Hepatocyte (in vitro differentiated cells): ENCODE results near the gene PRKG1.

Experiments used
- EZH2 ChIP-seq: fragments of 200-600 bp; sonication (generic); IDR thresholded peaks from 2 replicates; pipeline ENCODE4 v1.6.1; 2016; ENCODE audit warnings: antibody characterized with exemption, mild to moderate bottlenecking, borderline replicate concordance
- EZH2phosphoT487 ChIP-seq: fragments of 200-600 bp; sonication (generic); IDR thresholded peaks from one replicate; pipeline ENCODE4 v1.6.1; 2018; ENCODE audit warnings: antibody characterized with exemption, mild to moderate bottlenecking, low read depth, moderate library complexity; ENCODE audit not compliant: unreplicated experiment, severe bottlenecking
- TF ChIP-seq, protein P1 (sequence below): fragments of 200-600 bp; sonication (generic); IDR thresholded peaks from 2 replicates; pipeline ENCODE4 v1.5.1; 2016; ENCODE audit warnings: antibody characterized with exemption, mild to moderate bottlenecking; ENCODE audit not compliant: poor library complexity

DNA sequence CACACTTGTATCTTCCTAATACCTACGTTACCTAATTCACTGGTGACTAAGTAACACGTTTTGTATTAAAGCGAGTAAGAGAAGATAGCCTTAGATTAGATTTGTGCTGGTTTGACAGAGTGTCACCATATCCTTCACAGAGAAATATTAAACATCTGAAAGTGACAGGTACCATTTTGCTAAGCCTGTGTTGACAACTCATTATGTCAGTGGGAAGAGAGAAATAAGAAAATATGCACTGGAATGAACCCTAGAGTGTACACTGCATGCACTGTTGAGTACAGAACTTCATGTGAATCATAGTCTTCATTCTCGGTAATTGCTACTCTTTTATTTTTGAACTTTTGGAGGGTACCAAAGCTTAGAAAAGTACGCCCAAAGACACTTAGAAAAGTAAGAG lies 10.9 kb downstream of the PRKG1 start:
- TF ChIP-seq, protein P1, sequence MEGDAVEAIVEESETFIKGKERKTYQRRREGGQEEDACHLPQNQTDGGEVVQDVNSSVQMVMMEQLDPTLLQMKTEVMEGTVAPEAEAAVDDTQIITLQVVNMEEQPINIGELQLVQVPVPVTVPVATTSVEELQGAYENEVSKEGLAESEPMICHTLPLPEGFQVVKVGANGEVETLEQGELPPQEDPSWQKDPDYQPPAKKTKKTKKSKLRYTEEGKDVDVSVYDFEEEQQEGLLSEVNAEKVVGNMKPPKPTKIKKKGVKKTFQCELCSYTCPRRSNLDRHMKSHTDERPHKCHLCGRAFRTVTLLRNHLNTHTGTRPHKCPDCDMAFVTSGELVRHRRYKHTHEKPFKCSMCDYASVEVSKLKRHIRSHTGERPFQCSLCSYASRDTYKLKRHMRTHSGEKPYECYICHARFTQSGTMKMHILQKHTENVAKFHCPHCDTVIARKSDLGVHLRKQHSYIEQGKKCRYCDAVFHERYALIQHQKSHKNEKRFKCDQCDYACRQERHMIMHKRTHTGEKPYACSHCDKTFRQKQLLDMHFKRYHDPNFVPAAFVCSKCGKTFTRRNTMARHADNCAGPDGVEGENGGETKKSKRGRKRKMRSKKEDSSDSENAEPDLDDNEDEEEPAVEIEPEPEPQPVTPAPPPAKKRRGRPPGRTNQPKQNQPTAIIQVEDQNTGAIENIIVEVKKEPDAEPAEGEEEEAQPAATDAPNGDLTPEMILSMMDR: no peak
- TF ChIP-seq EZH2: no peak
- no peak for TF ChIP-seq EZH2phosphoT487
